ENCODE data around the gene AP1M2.

The AP1M2 gene

DNA sequence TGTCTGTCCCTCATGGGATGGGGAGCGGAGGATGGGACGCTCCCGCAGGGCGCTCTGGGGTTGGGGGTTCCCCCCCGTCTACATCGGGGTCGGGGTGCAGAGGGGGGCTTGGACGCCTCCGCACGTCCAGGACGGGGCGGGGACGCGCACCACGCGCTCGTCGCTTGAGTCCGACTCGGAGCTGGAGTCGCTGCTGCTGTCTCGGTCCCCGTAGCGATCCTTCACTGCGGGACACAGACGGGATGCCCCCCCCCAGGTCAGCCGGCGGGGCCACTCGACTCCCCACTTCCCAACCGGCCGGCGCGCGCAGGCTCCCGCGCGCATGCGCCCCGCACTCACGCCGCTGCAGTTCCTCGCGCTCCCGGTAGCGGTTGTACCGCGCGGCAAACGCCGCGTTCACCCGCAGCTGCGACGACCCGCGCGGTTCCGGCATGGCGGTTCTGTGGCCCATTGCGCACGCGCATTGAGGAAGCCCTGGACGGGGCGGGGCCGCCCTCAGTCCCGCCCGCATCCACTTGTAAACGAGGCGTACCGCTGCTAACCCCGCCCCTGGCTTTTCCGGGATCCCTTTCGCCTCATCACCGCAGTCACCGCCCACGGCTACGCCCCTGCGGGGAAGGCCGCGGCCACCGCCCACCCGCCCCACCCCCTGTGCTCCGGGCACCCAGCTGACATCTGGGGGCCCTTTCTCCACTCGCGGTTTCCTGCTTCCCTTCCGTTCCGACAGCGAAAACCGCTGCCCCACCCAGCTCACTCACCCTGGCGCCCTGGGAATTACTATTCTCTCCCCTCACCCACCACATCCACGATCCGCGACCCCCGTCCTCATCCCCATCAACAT is 21.3 kb downstream of the AP1M2 start, which contains the start of gene KRI1 (continued):
- TF ChIP-seq, protein P1, sequence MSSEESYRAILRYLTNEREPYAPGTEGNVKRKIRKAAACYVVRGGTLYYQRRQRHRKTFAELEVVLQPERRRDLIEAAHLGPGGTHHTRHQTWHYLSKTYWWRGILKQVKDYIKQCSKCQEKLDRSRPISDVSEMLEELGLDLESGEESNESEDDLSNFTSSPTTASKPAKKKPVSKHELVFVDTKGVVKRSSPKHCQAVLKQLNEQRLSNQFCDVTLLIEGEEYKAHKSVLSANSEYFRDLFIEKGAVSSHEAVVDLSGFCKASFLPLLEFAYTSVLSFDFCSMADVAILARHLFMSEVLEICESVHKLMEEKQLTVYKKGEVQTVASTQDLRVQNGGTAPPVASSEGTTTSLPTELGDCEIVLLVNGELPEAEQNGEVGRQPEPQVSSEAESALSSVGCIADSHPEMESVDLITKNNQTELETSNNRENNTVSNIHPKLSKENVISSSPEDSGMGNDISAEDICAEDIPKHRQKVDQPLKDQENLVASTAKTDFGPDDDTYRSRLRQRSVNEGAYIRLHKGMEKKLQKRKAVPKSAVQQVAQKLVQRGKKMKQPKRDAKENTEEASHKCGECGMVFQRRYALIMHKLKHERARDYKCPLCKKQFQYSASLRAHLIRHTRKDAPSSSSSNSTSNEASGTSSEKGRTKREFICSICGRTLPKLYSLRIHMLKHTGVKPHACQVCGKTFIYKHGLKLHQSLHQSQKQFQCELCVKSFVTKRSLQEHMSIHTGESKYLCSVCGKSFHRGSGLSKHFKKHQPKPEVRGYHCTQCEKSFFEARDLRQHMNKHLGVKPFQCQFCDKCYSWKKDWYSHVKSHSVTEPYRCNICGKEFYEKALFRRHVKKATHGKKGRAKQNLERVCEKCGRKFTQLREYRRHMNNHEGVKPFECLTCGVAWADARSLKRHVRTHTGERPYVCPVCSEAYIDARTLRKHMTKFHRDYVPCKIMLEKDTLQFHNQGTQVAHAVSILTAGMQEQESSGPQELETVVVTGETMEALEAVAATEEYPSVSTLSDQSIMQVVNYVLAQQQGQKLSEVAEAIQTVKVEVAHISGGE (tag by site-specific recombination; conservative IDR thresholded peaks at IDR 0.05; ENCODE audit: low read depth): peak; percentile 93
- TF ChIP-seq ZSCAN16 (tag by site-specific recombination; IDR thresholded peaks at IDR 0.05): no peak
- TF ChIP-seq, protein P2, sequence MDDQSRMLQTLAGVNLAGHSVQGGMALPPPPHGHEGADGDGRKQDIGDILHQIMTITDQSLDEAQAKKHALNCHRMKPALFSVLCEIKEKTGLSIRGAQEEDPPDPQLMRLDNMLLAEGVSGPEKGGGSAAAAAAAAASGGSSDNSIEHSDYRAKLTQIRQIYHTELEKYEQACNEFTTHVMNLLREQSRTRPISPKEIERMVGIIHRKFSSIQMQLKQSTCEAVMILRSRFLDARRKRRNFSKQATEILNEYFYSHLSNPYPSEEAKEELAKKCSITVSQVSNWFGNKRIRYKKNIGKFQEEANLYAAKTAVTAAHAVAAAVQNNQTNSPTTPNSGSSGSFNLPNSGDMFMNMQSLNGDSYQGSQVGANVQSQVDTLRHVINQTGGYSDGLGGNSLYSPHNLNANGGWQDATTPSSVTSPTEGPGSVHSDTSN (CRISPR knock-in tag; IDR thresholded peaks at IDR 0.05): peak; percentile 63; the same call in 1 of the 2 replicates
- TF ChIP-seq KLF9 (tag by site-specific recombination; IDR thresholded peaks at IDR 0.05; ENCODE audit: low read depth): peak; percentile 99
- no peak for TF ChIP-seq GLI2 (tag by site-specific recombination; IDR thresholded peaks at IDR 0.05; ENCODE audit: borderline replicate concordance, low read depth)
- no peak for TF ChIP-seq ZNF221 (tag by site-specific recombination; IDR thresholded peaks at IDR 0.05; ENCODE audit: borderline replicate concordance)
- TF ChIP-seq ZNF555 (tag by site-specific recombination; conservative IDR thresholded peaks at IDR 0.05): no peak
- no peak for TF ChIP-seq ZNF416 (tag by site-specific recombination; IDR thresholded peaks at IDR 0.05)
- no peak for TF ChIP-seq ZNF624 (tag by site-specific recombination; IDR thresholded peaks at IDR 0.05)
- TF ChIP-seq, protein P3, sequence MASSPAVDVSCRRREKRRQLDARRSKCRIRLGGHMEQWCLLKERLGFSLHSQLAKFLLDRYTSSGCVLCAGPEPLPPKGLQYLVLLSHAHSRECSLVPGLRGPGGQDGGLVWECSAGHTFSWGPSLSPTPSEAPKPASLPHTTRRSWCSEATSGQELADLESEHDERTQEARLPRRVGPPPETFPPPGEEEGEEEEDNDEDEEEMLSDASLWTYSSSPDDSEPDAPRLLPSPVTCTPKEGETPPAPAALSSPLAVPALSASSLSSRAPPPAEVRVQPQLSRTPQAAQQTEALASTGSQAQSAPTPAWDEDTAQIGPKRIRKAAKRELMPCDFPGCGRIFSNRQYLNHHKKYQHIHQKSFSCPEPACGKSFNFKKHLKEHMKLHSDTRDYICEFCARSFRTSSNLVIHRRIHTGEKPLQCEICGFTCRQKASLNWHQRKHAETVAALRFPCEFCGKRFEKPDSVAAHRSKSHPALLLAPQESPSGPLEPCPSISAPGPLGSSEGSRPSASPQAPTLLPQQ (tag by site-specific recombination; IDR thresholded peaks at IDR 0.05): peak; percentile 15
- TF ChIP-seq RBAK (tag by site-specific recombination; IDR thresholded peaks at IDR 0.05): no peak
- TF ChIP-seq ZFP69B (tag by site-specific recombination; IDR thresholded peaks at IDR 0.05): 0 out of 2 replicates have a peak, but pooled peaks have one; percentile 12
- TF ChIP-seq EGR2 (tag by site-specific recombination; IDR thresholded peaks at IDR 0.05; ENCODE audit: low read depth): peak; percentile 92
- no peak for TF ChIP-seq FEZF1 (tag by site-specific recombination; IDR thresholded peaks at IDR 0.05)
- 0 out of 2 replicates have a peak, but pooled peaks have one; percentile 8 for TF ChIP-seq ZSCAN30 (tag by site-specific recombination; IDR thresholded peaks at IDR 0.05)
- peak; percentile 99 for TF ChIP-seq KLF10 (tag by site-specific recombination; IDR thresholded peaks at IDR 0.05)
- TF ChIP-seq, protein P4, sequence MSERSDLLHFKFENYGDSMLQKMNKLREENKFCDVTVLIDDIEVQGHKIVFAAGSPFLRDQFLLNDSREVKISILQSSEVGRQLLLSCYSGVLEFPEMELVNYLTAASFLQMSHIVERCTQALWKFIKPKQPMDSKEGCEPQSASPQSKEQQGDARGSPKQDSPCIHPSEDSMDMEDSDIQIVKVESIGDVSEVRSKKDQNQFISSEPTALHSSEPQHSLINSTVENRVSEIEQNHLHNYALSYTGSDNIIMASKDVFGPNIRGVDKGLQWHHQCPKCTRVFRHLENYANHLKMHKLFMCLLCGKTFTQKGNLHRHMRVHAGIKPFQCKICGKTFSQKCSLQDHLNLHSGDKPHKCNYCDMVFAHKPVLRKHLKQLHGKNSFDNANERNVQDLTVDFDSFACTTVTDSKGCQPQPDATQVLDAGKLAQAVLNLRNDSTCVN (tag by site-specific recombination; optimal IDR thresholded peaks at IDR 0.05): peak; percentile 100
- TF ChIP-seq ZNF660 (tag by site-specific recombination; IDR thresholded peaks at IDR 0.05): peak; percentile 44; the same call in 1 of the 2 replicates
- TF ChIP-seq SP7 (tag by site-specific recombination; IDR thresholded peaks at IDR 0.05): peak; percentile 53; the same call in 1 of the 2 replicates
- TF ChIP-seq ZNF670 (tag by site-specific recombination; IDR thresholded peaks at IDR 0.05; ENCODE audit: low read depth): no peak
- TF ChIP-seq, protein P5, sequence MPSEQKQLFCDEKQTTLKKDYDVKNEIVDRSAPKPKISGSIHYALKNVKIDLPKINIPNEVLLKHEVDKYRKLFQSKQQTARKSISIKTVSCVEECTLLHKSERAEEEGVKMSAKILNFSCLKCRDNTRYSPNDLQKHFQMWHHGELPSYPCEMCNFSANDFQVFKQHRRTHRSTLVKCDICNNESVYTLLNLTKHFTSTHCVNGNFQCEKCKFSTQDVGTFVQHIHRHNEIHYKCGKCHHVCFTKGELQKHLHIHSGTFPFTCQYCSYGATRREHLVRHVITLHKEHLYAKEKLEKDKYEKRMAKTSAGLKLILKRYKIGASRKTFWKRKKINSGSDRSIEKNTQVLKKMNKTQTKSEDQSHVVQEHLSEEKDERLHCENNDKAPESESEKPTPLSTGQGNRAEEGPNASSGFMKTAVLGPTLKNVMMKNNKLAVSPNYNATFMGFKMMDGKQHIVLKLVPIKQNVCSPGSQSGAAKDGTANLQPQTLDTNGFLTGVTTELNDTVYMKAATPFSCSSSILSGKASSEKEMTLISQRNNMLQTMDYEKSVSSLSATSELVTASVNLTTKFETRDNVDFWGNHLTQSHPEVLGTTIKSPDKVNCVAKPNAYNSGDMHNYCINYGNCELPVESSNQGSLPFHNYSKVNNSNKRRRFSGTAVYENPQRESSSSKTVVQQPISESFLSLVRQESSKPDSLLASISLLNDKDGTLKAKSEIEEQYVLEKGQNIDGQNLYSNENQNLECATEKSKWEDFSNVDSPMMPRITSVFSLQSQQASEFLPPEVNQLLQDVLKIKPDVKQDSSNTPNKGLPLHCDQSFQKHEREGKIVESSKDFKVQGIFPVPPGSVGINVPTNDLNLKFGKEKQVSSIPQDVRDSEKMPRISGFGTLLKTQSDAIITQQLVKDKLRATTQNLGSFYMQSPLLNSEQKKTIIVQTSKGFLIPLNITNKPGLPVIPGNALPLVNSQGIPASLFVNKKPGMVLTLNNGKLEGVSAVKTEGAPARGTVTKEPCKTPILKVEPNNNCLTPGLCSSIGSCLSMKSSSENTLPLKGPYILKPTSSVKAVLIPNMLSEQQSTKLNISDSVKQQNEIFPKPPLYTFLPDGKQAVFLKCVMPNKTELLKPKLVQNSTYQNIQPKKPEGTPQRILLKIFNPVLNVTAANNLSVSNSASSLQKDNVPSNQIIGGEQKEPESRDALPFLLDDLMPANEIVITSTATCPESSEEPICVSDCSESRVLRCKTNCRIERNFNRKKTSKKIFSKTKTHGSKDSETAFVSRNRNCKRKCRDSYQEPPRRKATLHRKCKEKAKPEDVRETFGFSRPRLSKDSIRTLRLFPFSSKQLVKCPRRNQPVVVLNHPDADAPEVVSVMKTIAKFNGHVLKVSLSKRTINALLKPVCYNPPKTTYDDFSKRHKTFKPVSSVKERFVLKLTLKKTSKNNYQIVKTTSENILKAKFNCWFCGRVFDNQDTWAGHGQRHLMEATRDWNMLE (tag by site-specific recombination; conservative IDR thresholded peaks at IDR 0.05; ENCODE audit: low read depth): no peak
- no peak for TF ChIP-seq ZNF544 (tag by site-specific recombination; IDR thresholded peaks at IDR 0.05)
- TF ChIP-seq ZEB2 (tag by site-specific recombination; IDR thresholded peaks at IDR 0.05): peak; percentile 36; the same call in 1 of the 2 replicates
- TF ChIP-seq, protein P6, sequence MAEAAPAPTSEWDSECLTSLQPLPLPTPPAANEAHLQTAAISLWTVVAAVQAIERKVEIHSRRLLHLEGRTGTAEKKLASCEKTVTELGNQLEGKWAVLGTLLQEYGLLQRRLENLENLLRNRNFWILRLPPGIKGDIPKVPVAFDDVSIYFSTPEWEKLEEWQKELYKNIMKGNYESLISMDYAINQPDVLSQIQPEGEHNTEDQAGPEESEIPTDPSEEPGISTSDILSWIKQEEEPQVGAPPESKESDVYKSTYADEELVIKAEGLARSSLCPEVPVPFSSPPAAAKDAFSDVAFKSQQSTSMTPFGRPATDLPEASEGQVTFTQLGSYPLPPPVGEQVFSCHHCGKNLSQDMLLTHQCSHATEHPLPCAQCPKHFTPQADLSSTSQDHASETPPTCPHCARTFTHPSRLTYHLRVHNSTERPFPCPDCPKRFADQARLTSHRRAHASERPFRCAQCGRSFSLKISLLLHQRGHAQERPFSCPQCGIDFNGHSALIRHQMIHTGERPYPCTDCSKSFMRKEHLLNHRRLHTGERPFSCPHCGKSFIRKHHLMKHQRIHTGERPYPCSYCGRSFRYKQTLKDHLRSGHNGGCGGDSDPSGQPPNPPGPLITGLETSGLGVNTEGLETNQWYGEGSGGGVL (tag by site-specific recombination; IDR thresholded peaks at IDR 0.05): peak; percentile 91
